ENCODE measurements around the gene VOPP1. TPM values are rescaled to one million over a fixed set of nuclear protein-coding genes. Genes with fewer than 3 reads are reported as not detected.

VOPP1 gene
- total RNA-seq, 3 donors from 2014 or later = 28.2 to 42.6 (median 40.8) TPM

DNA sequence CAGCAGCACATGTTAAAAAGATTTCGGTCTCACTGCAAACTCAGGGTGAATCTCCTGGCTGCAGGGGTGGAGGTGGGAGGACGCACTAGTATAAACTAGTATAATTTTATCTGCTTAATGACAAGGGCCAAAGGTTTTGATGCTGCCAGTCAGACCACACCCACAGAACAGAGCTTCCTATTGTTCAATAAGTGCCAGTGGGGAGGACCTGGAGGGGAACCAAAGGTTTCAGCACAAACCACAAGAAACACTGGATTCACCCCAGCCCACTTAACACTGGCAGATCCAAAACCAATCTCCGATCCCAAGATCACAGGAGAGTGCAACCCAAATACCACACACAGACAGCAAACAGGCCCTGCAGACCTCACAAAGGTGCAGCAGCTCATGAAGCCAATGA is 6.6 kb downstream of the VOPP1 start:
- intact Hi-C loops (cut with DNase I; ENCODE audit: low total_unique reads) = no loop called here
- H3K9me3 ChIP-seq = no peaks in the 10 kb centered on the region
- no peak overlapping the region for H3K27ac ChIP-seq
- H3K27me3 ChIP-seq = no peaks in the 10 kb centered on the region
- H3K4me1 ChIP-seq = peaks cover 0 to 6% of the 10 kb centered on the region in 2 donors
- no peak for DNase-seq (ENCODE audit: low spot score in 2 of 2)
- no peak overlapping the region for H3K4me3 ChIP-seq
- TF ChIP-seq POLR2A (IDR thresholded peaks at IDR 0.05) (no peak), POLR2AphosphoS5 (IDR thresholded peaks at IDR 0.05) (no peak)
- TF ChIP-seq, protein P1, sequence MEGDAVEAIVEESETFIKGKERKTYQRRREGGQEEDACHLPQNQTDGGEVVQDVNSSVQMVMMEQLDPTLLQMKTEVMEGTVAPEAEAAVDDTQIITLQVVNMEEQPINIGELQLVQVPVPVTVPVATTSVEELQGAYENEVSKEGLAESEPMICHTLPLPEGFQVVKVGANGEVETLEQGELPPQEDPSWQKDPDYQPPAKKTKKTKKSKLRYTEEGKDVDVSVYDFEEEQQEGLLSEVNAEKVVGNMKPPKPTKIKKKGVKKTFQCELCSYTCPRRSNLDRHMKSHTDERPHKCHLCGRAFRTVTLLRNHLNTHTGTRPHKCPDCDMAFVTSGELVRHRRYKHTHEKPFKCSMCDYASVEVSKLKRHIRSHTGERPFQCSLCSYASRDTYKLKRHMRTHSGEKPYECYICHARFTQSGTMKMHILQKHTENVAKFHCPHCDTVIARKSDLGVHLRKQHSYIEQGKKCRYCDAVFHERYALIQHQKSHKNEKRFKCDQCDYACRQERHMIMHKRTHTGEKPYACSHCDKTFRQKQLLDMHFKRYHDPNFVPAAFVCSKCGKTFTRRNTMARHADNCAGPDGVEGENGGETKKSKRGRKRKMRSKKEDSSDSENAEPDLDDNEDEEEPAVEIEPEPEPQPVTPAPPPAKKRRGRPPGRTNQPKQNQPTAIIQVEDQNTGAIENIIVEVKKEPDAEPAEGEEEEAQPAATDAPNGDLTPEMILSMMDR (IDR thresholded peaks at IDR 0.05) = no peak
- no peaks in the 10 kb centered on the region for H3K36me3 ChIP-seq

DNA sequence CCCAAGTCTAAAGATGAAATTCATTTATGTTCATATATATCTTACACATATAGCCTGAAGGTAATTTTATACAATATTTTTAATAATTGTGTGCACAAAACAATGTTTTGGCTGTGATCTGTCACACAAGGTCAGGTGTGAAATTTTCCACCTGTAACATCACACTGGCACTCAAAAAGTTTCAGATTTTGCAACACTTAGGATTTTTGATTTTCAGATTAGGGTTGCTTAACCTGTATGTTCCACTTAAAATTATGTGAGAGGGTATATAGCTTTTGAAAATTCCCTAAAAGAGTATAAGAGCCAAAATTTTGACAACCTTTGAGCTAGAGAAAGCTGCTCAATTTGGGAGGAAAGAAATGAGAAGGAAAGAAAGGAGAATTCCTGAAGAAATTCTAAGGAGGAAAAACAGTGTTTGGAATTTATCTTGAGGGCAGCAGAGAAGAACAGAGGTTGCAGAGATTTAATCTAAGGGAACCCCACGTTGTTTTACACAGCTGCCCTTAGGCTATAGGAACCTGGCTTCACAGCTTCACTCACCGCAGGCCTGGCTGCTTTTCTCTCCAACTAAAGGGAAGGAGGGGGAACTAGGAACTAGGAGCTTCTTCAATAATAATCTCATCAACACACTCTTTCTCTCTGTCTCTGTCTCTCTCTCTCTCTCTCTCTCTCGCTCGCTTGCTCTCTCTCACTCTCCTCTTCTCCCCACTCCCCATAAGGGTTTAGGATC is 8.5 kb downstream of the VOPP1 start:
- Histone ChIP-seq H3K27me3 (no peaks in the 10 kb centered on the region), H3K9me3 (no peaks in the 10 kb centered on the region), H3K27ac (no peak overlapping the region), H3K4me1 (peaks cover 0 to 6% of the 10 kb centered on the region in 2 donors), H3K4me3 (no peak overlapping the region), H3K36me3 (no peaks in the 10 kb centered on the region)
- TF ChIP-seq, protein P1 (IDR thresholded peaks at IDR 0.05) = no peak
- TF ChIP-seq POLR2AphosphoS5 (IDR thresholded peaks at IDR 0.05) = no peak
- no peak for TF ChIP-seq POLR2A (IDR thresholded peaks at IDR 0.05)
- intact Hi-C loops (cut with DNase I; ENCODE audit: low total_unique reads) = no loop called here
- DNase-seq (ENCODE audit: low spot score in 2 of 2) = no peak

DNA sequence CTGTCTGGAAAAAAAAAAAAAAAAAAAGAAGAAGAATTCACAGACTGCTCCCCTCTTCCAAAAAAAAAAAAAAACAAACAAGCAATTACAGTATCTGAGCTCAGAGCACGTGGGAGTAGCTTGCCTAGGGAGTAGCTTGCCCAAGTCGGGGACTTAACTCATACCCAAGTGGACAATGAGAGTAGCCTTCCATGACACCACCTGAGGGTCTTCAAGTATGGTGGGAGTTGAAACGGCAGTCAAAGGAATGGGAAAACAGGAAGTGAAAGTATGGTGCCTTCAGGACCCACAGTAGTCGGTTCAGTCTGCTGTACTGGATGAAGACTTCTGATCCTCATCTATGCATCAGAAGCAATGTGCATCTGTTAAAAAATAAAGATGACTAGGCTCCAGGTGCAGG is 10.6 kb downstream of the VOPP1 start:
- no peaks in the 10 kb centered on the region for H3K36me3 ChIP-seq
- no peak for DNase-seq (ENCODE audit: low spot score in 2 of 2)
- H3K9me3 ChIP-seq = no peaks in the 10 kb centered on the region
- no peak overlapping the region for H3K4me3 ChIP-seq
- intact Hi-C loops (cut with DNase I; ENCODE audit: low total_unique reads) = no loop called here
- H3K4me1 ChIP-seq = peaks cover 0 to 6% of the 10 kb centered on the region in 2 donors
- H3K27me3 ChIP-seq = no peaks in the 10 kb centered on the region
- no peak for TF ChIP-seq POLR2AphosphoS5 (IDR thresholded peaks at IDR 0.05)
- H3K27ac ChIP-seq = no peak overlapping the region

DNA sequence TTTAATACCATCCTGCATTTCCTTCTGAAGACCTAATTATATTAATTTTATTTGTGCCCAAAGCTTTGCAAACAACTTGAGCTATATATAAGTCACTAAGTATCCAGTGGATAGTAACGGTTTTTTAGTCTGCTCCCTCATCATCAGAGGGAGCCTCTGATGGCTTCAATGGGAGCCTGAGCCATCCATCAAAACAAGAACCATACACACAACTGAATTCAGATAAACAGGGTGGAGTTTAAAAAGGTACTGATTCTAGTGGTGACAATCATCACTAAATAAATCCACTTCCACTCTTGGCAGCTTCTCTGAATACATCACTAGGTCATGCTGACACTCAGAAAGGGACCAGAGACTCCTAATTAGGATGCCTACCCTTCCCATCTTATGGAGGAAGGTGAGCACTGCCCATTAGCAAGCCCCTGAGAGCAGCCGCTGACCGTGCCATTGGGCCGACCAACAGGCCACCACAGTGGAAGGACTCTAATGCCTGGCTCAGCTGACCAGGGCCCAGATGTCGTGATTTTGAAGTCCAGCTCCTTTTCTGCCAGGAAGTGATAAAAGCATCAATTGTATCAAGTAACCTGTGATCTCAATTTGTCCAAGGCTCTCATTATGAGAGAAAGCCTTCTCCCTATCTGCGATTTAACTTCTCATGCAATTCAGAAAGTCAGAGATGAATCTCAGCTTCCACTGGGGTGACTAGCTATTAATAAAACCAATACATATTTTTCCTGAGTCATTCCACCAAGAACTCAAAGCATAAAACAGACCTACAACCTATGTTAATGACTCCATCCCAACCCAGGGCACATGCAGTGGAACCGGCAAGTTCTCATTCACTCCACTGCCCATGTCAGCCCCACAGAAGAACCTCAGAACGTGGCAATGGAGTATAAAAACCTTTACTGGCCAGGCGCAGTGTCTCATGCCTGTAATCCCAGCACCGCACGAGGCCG is 13.1 kb downstream of the VOPP1 start:
- H3K36me3 ChIP-seq = no peaks in the 10 kb centered on the region
- no peaks in the 10 kb centered on the region for H3K9me3 ChIP-seq
- H3K27ac ChIP-seq = no peak overlapping the region
- no peak overlapping the region for H3K4me3 ChIP-seq
- H3K4me1 ChIP-seq = no peaks in the 10 kb centered on the region
- no peaks in the 10 kb centered on the region for H3K27me3 ChIP-seq
- intact Hi-C loops (cut with DNase I; ENCODE audit: low total_unique reads) = no loop called here
- no peak for TF ChIP-seq POLR2A (IDR thresholded peaks at IDR 0.05)
- TF ChIP-seq POLR2AphosphoS5 (IDR thresholded peaks at IDR 0.05) = no peak
- TF ChIP-seq, protein P1 (IDR thresholded peaks at IDR 0.05) = no peak
- no peak for DNase-seq (ENCODE audit: low spot score in 2 of 2)

DNA sequence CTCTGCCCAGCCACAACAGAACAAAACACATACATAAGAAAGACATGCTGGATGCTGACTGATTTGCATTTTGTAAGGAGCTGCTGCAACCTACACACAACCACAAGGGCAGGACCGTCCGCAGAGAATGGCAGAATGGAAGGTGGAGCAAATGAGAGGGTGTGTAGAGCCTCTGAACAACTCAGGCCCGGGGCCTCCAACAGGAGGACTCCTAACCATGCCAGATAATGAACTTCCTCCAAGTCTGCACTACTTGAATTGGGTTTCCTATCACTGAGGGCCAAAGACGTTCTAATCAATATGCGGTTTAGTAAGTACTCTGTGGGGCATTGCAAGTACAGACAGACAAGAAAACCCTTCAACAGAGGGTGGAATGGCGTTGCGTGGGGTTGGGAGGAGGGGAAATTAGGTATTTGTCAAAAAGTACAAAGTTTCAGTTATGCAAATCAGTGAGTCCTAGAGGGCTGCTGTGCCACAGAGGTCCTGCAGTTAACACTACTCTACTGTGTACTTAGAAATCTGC is 14.6 kb downstream of the VOPP1 start:
- TF ChIP-seq POLR2AphosphoS5 (IDR thresholded peaks at IDR 0.05) (no peak), POLR2A (IDR thresholded peaks at IDR 0.05) (no peak)
- TF ChIP-seq, protein P1 (IDR thresholded peaks at IDR 0.05) = no peak
- H3K36me3 ChIP-seq = no peaks in the 10 kb centered on the region
- H3K27me3 ChIP-seq = no peaks in the 10 kb centered on the region
- H3K9me3 ChIP-seq = no peaks in the 10 kb centered on the region
- no peak overlapping the region for H3K27ac ChIP-seq
- intact Hi-C loops (cut with DNase I; ENCODE audit: low total_unique reads) = no loop called here
- no peak overlapping the region for H3K4me3 ChIP-seq
- no peak for DNase-seq (ENCODE audit: low spot score in 2 of 2)
- H3K4me1 ChIP-seq = no peaks in the 10 kb centered on the region
